Mucosa of descending colon (tissue), 3 donors: ENCODE measurements around the gene ABHD11. TPM values are rescaled to one million over a fixed set of nuclear protein-coding genes. Genes with fewer than 3 reads are reported as not detected.
"Not testable (repeated sequence)": the region's sequence is repeated elsewhere in the genome, so short reads cannot be mapped to it uniquely, and the experiment has no call there.

Experiments
- ATAC-seq: fragments of 200-7000 bp; cut with Tn5 transposase; one replicate; pipeline ENCODE4 v1.9.1; 2020; ENCODE audit warnings: mild to moderate bottlenecking, moderate library complexity
- DNase-seq, 3 donors: peaks; one replicate each; pipeline ENCODE4 v3.0.0-alpha.2; 2020
- H3K36me3 ChIP-seq: fragments of 200-600 bp; one replicate; pipeline ENCODE4 v1.8.0; 2021; ENCODE audit warnings: low read depth, mild to moderate bottlenecking
- H3K4me1 ChIP-seq: fragments of 200-600 bp; one replicate; pipeline ENCODE4 v1.8.0; 2021; ENCODE audit warnings: low read depth, mild to moderate bottlenecking
- H3K4me3 ChIP-seq: fragments of 200-600 bp; one replicate; pipeline ENCODE4 v1.8.0; 2021; ENCODE audit warnings: mild to moderate bottlenecking
- H3K9me3 ChIP-seq: fragments of 200-600 bp; one replicate; pipeline ENCODE4 v1.8.0; 2021; ENCODE audit warnings: mild to moderate bottlenecking
- CTCF ChIP-seq: fragments of 200-600 bp; IDR thresholded peaks from one replicate; pipeline ENCODE4 v1.8.0; 2022; ENCODE audit warnings: antibody characterized with exemption, mild to moderate bottlenecking
- intact Hi-C, 2 donors: fragments of 100-400 bp; cut with DNase I in 1 of 2; cut with micrococcal nuclease in 1 of 2; formaldehyde crosslinking; loops; one replicate each; pipeline versions ENCODE4 v1.11.0 to v1.11.1; 2022; cut with DNase I, micrococcal nuclease
- total RNA-seq, 3 donors: library from RNA; stranded (reverse); fragmentation: NEBNext Ultra II Directional in 2 of 3; extraction: Animal tissue kit (Norgen Biotek cat#: 25700) in 2 of 3; gene quantifications; one replicate each; pipeline versions ENCODE4 v1.2.1 to v1.2.4, GENCODE V29; 2021 to 2023
- donor health status: DM: no; HTN: no; CAD: no; lungs with moderate emphysema.
- donor health status: DM: no; HTN: no; CAD: no.
- donor health status: DM: no; HTN: yes; CAD: no.

Gene ABHD11
- total RNA-seq, 3 donors from 2014 or later = 55.3 to 115 (median 97.3) TPM

- H3K9me3 ChIP-seq = no peaks in the 10 kb centered on the region
- DNase-seq = no peak
- H3K4me1 ChIP-seq = no peaks in the 10 kb centered on the region
- TF ChIP-seq CTCF = no peak
- no peak for ATAC-seq
- no peak overlapping the region for H3K4me3 ChIP-seq
- intact Hi-C loops = no loop called here
- no peaks in the 10 kb centered on the region for H3K36me3 ChIP-seq
Observed at GRCh38 chr7:73728551-73728950, 10.1 kb downstream of the ABHD11 start.

- intact Hi-C loops = no loop called here
- no peak for TF ChIP-seq CTCF
- H3K4me3 ChIP-seq = no peak overlapping the region
- no peaks in the 10 kb centered on the region for H3K36me3 ChIP-seq
- H3K4me1 ChIP-seq = no peaks in the 10 kb centered on the region
- no peak for ATAC-seq
- no peaks in the 10 kb centered on the region for H3K9me3 ChIP-seq
- no peak for DNase-seq
Observed at GRCh38 chr7:73727952-73728351, 10.7 kb downstream of the ABHD11 start.

DNA sequence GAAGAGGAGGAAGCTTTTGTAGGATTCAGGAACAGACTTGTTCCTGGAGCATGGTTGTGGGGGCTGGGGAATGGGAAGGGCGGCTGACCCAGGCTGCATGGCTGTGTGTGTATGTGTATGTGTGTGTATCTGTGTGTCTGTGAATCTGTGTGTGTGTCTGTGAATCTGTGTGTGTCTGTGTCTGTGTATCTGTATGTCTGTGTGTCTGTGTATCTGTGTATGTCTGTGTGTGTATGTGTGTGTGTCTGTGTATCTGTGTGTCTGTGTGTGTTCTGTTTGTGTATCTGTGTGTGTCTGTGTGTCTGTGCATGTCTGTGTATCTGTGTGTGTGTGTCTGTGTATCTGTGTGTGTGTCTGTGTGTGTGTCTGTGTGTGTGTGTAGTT, 12.5 kb downstream of the ABHD11 start:
- intact Hi-C loops = no loop called here

DNA sequence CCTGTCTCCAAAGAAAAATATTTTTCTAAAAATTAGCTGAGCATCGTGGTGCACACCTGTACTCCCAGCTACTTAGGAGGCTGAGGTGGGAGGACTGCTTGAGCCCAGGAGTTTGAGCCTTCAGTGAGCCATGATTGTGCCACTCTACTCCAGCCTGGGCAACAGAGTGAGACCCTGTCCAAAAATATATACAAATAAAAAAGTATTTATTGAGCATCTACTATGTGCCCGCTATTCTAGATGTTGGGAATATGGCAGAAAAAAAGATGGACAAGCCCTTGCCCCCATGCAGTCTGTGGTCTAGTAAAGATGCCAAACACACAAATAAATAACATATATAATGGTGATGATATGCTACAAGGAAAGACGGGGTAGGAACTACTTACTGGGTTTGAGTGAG, 14.8 kb downstream of the ABHD11 start:
- intact Hi-C loops = loop anchor here (5.0 kb wide), 1 partner anchor 117 kb away; no protein-coding TSS in a partner anchor
- no peaks in the 10 kb centered on the region for H3K36me3 ChIP-seq
- no peak for TF ChIP-seq CTCF
- DNase-seq (no peak), ATAC-seq (no peak)
- H3K9me3 ChIP-seq = no peaks in the 10 kb centered on the region
- H3K4me3 ChIP-seq = no peak overlapping the region
- peaks cover 5% of the 10 kb centered on the region for H3K4me1 ChIP-seq

More for the DNA sequence above, 12.5 kb downstream of the ABHD11 start:
- peak; percentile 1 for TF ChIP-seq CTCF
- no peaks in the 10 kb centered on the region for H3K9me3 ChIP-seq
- H3K36me3 ChIP-seq = no peaks in the 10 kb centered on the region
- H3K4me3 ChIP-seq = no peak overlapping the region
- H3K4me1 ChIP-seq = peaks cover 3% of the 10 kb centered on the region
- ATAC-seq = peak; percentile 23
- DNase-seq = no peak

- no peak overlapping the region for H3K4me3 ChIP-seq
- no peak for DNase-seq
- TF ChIP-seq CTCF = no peak
Observed at GRCh38 chr7:73722785-73723184, 15.8 kb downstream of the ABHD11 start.

DNA sequence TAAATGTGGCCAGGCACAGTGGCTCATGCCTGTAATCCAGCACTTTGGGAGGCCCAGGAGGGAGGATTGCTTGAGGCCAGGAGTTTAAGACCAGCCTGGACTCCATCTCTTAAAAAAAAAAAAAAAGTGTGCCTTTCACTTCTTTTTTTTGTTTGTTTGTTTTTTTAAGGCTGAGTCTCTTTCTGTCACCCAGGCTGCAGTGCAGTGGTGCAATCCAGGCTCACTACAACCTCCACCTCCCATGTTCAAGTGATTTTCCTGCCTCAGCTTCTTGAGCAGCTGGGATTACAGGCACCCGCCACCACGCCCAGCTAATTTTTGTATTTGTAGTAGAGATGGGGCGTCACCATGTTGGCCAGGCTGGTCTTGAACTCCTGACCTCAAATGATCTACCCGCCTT, 16.4 kb downstream of the ABHD11 start:
- intact Hi-C loops = loop anchor here (5.0 kb wide), 1 partner anchor 115 kb away; no protein-coding TSS in a partner anchor
- H3K9me3 ChIP-seq, ATAC-seq, H3K36me3 ChIP-seq, DNase-seq, H3K4me3 ChIP-seq: not testable (repeated sequence)
- peaks cover 12% of the 10 kb centered on the region for H3K4me1 ChIP-seq

More at GRCh38 chr7:73722785-73723184, 15.8 kb downstream of the ABHD11 start:
- intact Hi-C loops = loop anchor here (5.0 kb wide), 1 partner anchor 115 kb away; no protein-coding TSS in a partner anchor
- Histone ChIP-seq H3K9me3 (no peaks in the 10 kb centered on the region), H3K4me1 (peaks cover 12% of the 10 kb centered on the region), H3K36me3 (no peaks in the 10 kb centered on the region)
- no peak for ATAC-seq
